ENCODE results near the gene ZNF407.

Gene ZNF407

GRCh38 chr18:75009296-75009695 lies 411.6 kb downstream of the ZNF407 start:
- H3K36me3 ChIP-seq (replicated peaks; ENCODE audit: insufficient read depth, low read length) = no peaks in the 10 kb centered on the region
- TF ChIP-seq EZH2phosphoT487 (IDR thresholded peaks at IDR 0.05; ENCODE audit: low read length) (no peak), EZH2 (optimal IDR thresholded peaks at IDR 0.05; ENCODE audit: low read depth, low read length) (no peak), CTCF (IDR thresholded peaks at IDR 0.05; ENCODE audit: low read length) (no peak)

DNA sequence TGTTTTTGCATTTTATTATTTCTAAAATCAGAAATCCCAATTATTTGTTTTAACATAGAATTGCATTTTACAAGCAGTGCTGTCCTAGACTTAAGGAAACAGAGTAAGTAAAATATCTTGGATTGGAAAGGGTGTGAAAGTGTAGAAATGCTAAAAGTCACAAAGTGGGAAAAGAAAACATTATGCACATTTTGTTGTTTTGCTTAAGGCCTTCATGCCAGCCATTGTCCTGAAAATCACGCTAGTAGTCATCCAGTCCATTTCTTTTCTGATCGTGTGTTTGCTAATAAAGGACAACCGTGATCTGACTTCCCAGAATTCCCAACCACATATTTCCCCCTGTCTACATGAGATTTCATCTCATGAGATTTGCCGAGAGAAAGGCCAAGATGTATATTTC lies 412.2 kb downstream of the ZNF407 start:
- no peak overlapping the region for H3K4me3 ChIP-seq (ENCODE audit: low read length)
- no peaks in the 10 kb centered on the region for H3K9me2 ChIP-seq (replicated peaks; ENCODE audit: insufficient read depth, low read length)
- no peaks in the 10 kb centered on the region for H3K36me3 ChIP-seq (replicated peaks; ENCODE audit: insufficient read depth, low read length)
- no peaks in the 10 kb centered on the region for H3K4me1 ChIP-seq (ENCODE audit: low read length)
- no peaks in the 10 kb centered on the region for H3K9me3 ChIP-seq (replicated peaks; ENCODE audit: insufficient read depth, low read length)
- H3K27me3 ChIP-seq (replicated peaks; ENCODE audit: insufficient read depth, low read length) = no peaks in the 10 kb centered on the region
- no peak for DNase-seq
- H2AFZ ChIP-seq (ENCODE audit: low read length) = no peak overlapping the region
- no peak overlapping the region for H3K9ac ChIP-seq (ENCODE audit: low read length)
- no peak for TF ChIP-seq EZH2 (optimal IDR thresholded peaks at IDR 0.05; ENCODE audit: low read depth, low read length)
- TF ChIP-seq EZH2phosphoT487 (IDR thresholded peaks at IDR 0.05; ENCODE audit: low read length) = no peak
- TF ChIP-seq CTCF (IDR thresholded peaks at IDR 0.05; ENCODE audit: low read length) = no peak
- no peak overlapping the region for H3K27ac ChIP-seq (ENCODE audit: low read length)
- no peaks in the 10 kb centered on the region for H4K20me1 ChIP-seq (ENCODE audit: insufficient read depth, low read length)
- no peaks in the 10 kb centered on the region for H3K79me2 ChIP-seq (ENCODE audit: low read length)
- no peaks in the 10 kb centered on the region for H3F3A ChIP-seq (ENCODE audit: insufficient read depth, low read length)
- no peak overlapping the region for H3K4me2 ChIP-seq (ENCODE audit: low read depth, low read length)

More at GRCh38 chr18:75009296-75009695, 411.6 kb downstream of the ZNF407 start:
- Histone ChIP-seq H3K27ac (ENCODE audit: low read length) (no peak overlapping the region), H3K9me2 (replicated peaks; ENCODE audit: insufficient read depth, low read length) (no peaks in the 10 kb centered on the region), H3K9ac (ENCODE audit: low read length) (no peak overlapping the region), H4K20me1 (ENCODE audit: insufficient read depth, low read length) (no peaks in the 10 kb centered on the region), H3K4me3 (ENCODE audit: low read length) (no peak overlapping the region), H3K4me2 (ENCODE audit: low read depth, low read length) (no peak overlapping the region), H3K4me1 (ENCODE audit: low read length) (no peaks in the 10 kb centered on the region), H3F3A (ENCODE audit: insufficient read depth, low read length) (no peaks in the 10 kb centered on the region), H3K27me3 (replicated peaks; ENCODE audit: insufficient read depth, low read length) (no peaks in the 10 kb centered on the region), H3K79me2 (ENCODE audit: low read length) (no peaks in the 10 kb centered on the region), H3K9me3 (replicated peaks; ENCODE audit: insufficient read depth, low read length) (no peaks in the 10 kb centered on the region), H2AFZ (ENCODE audit: low read length) (no peak overlapping the region)
- no peak for DNase-seq

GRCh38 chr18:75010278-75010677 lies 412.6 kb downstream of the ZNF407 start:
- Histone ChIP-seq H3K9ac (ENCODE audit: low read length) (no peak overlapping the region), H3K9me3 (replicated peaks; ENCODE audit: insufficient read depth, low read length) (no peaks in the 10 kb centered on the region), H3K36me3 (replicated peaks; ENCODE audit: insufficient read depth, low read length) (no peaks in the 10 kb centered on the region), H3K79me2 (ENCODE audit: low read length) (no peaks in the 10 kb centered on the region), H3K4me2 (ENCODE audit: low read depth, low read length) (no peak overlapping the region), H3F3A (ENCODE audit: insufficient read depth, low read length) (no peaks in the 10 kb centered on the region), H3K27me3 (replicated peaks; ENCODE audit: insufficient read depth, low read length) (no peaks in the 10 kb centered on the region), H3K4me1 (ENCODE audit: low read length) (no peaks in the 10 kb centered on the region), H3K27ac (ENCODE audit: low read length) (no peak overlapping the region), H2AFZ (ENCODE audit: low read length) (no peak overlapping the region), H4K20me1 (ENCODE audit: insufficient read depth, low read length) (no peaks in the 10 kb centered on the region), H3K4me3 (ENCODE audit: low read length) (no peak overlapping the region), H3K9me2 (replicated peaks; ENCODE audit: insufficient read depth, low read length) (no peaks in the 10 kb centered on the region)
- no peak for DNase-seq
- TF ChIP-seq CTCF (IDR thresholded peaks at IDR 0.05; ENCODE audit: low read length) = no peak
- TF ChIP-seq EZH2phosphoT487 (IDR thresholded peaks at IDR 0.05; ENCODE audit: low read length) = no peak
- TF ChIP-seq EZH2 (optimal IDR thresholded peaks at IDR 0.05; ENCODE audit: low read depth, low read length) = no peak

All from MM.1S (cell line).